Nephron progenitor cell (in vitro differentiated cells): ENCODE measurements around the gene ZNF664.

Source experiments
- DNase-seq: peaks from one replicate; pipeline ENCODE4 v3.0.0; 2021
- H3K27ac Mint-ChIP-seq: 2 replicates; pipeline ENCODE4 v1.8.0; 2021; ENCODE audit warnings: mild to moderate bottlenecking, moderate library complexity, mixed read lengths
- H3K27me3 Mint-ChIP-seq: 2 replicates; pipeline ENCODE4 v1.8.0; 2021; ENCODE audit warnings: mild to moderate bottlenecking, low read depth, mixed read lengths; ENCODE audit not compliant: poor library complexity
- H3K36me3 Mint-ChIP-seq: 2 replicates; pipeline ENCODE4 v1.8.0; 2021; ENCODE audit warnings: low read depth, mixed read lengths
- H3K4me1 Mint-ChIP-seq: 2 replicates; pipeline ENCODE4 v1.8.0; 2021; ENCODE audit warnings: mixed read lengths
- H3K4me3 Mint-ChIP-seq: 2 replicates; pipeline ENCODE4 v1.8.0; 2021; ENCODE audit warnings: mild to moderate bottlenecking, moderate library complexity, mixed read lengths
- H3K9me3 Mint-ChIP-seq: 2 replicates; pipeline ENCODE4 v1.8.0; 2021; ENCODE audit warnings: mild to moderate bottlenecking, moderate library complexity, mixed read lengths
- CTCF ChIP-seq: fragments of 200-600 bp; sonication (generic); IDR thresholded peaks from 2 replicates; pipeline ENCODE4 v1.5.0; 2021; ENCODE audit warnings: antibody characterized with exemption

Gene ZNF664

GRCh38 chr12:124024263-124024678 lies 51.3 kb downstream of the ZNF664 start:
- H3K27ac Mint-ChIP-seq: peak overlapping the region; percentile 4
- no peak overlapping the region for H3K4me3 Mint-ChIP-seq
- no peak for TF ChIP-seq CTCF
- H3K27me3 Mint-ChIP-seq: peaks cover 3% of the 10 kb centered on the region
- no peak for DNase-seq
- H3K9me3 Mint-ChIP-seq: peaks cover 13% of the 10 kb centered on the region
- H3K36me3 Mint-ChIP-seq: peaks cover 9% of the 10 kb centered on the region
- peaks cover 16% of the 10 kb centered on the region for H3K4me1 Mint-ChIP-seq

DNA sequence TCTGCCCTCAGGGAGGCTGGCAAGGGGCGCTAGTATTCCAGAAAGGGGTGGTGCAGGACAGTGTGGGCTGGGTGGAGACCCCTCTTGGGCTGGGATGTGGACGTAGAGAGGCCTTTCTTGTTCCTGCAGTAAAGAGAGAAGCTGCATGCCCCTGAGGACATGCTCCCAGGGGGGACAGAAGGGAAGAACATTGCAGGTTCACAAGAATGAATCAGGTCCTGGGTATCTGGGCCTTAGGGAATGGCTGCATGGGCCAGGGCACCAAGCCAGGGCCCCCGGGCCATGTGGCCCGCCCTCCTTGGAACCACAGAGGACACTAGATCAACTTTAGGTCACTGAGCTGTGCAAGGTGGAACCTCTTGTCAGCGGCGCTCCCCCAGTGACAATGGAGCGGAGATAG lies 51.8 kb downstream of the ZNF664 start:
- Mint-ChIP-seq H3K27me3 (peaks cover 3% of the 10 kb centered on the region), H3K4me3 (no peak overlapping the region), H3K9me3 (peaks cover 13% of the 10 kb centered on the region), H3K36me3 (peaks cover 9% of the 10 kb centered on the region), H3K27ac (no peak overlapping the region), H3K4me1 (peaks cover 16% of the 10 kb centered on the region)
- DNase-seq: no peak
- no peak for TF ChIP-seq CTCF

DNA sequence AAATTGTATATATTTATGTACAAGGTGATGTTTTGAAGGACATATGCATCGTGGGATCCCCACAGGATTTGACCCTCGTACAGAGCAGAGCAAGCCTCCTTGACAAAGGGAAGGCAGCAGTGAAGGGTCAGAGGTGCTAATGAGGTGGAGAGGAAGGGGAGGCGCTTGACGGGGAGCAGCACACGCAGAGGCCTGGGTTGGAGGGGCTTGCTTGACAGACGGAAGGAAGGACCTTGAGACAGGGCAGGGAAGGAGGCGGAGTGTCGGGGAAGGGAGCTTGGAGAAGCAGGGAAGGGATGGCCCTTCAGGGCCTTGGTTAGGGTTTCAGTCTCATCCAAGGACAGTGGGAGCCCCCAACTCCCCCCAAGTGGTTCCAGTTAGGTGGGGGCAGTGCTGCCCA lies 52.6 kb downstream of the ZNF664 start:
- Mint-ChIP-seq H3K36me3 (peaks cover 9% of the 10 kb centered on the region), H3K27ac (no peak overlapping the region), H3K4me1 (peaks cover 18% of the 10 kb centered on the region), H3K27me3 (peaks cover 3% of the 10 kb centered on the region), H3K9me3 (peaks cover 13% of the 10 kb centered on the region), H3K4me3 (no peak overlapping the region)
- no peak for TF ChIP-seq CTCF
- no peak for DNase-seq

DNA sequence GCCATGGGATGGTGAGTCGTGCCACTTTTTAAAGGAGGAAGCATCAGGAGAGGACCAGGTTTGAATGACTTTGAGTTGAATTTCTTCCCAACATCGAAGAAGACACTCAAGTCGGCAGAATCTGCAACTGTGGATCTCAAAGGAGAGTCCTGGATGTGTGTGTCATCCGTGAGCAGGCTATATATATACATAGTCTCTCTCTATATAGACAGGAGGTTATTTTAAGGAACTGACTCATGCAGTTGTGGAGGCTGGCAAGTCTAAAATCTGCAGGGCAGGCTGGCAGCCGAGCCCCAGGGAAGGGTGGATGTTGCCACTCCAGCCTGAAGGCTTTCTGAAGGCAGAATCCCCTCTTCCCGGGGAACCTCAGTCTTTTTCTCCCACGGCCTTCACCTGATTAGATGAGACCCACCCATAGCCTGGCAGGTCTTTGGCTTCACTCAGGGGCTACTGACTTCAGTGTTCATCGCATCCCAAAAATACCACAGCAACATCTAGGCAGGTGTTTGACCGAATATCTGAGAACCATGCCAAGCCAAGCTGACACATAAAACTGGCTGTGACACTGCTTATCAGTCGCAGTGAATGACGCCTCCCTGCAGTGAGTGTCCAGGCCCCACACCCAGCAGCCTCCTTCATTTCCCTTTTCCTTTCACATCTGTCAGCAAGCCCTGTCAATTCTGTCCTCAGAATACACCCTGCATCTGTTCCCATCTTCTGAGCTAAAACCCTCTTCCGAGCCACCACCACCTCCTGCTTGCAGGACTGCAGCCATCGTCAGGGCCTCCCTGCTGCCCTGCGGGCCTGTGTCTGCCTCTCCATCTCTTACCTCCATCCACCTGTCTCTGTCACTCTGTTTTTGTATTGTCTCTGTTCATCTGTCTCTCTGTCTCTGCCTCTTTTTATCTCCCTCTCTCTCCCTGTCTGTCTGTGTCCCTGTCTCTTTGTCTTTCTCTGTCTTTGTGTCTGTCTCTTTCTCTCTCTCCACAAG lies 54.0 kb downstream of the ZNF664 start:
- Mint-ChIP-seq H3K36me3 (peaks cover 8% of the 10 kb centered on the region), H3K9me3 (peaks cover 11% of the 10 kb centered on the region), H3K27ac (no peak overlapping the region), H3K4me1 (peaks cover 14% of the 10 kb centered on the region), H3K27me3 (peaks cover 3% of the 10 kb centered on the region), H3K4me3 (no peak overlapping the region)
- no peak for DNase-seq
- no peak for TF ChIP-seq CTCF

GRCh38 chr12:124027753-124028554 lies 54.9 kb downstream of the ZNF664 start:
- Mint-ChIP-seq H3K4me1 (peaks cover 14% of the 10 kb centered on the region), H3K4me3 (no peak overlapping the region), H3K27me3 (peaks cover 3% of the 10 kb centered on the region), H3K9me3 (peaks cover 5% of the 10 kb centered on the region), H3K36me3 (peaks cover 1% of the 10 kb centered on the region), H3K27ac (no peak overlapping the region)
- no peak for TF ChIP-seq CTCF
- DNase-seq: no peak
